Ascending aorta (tissue), 2 donors: ENCODE results near the gene CNPY2. TPM values are rescaled to one million over a fixed set of nuclear protein-coding genes. Genes with fewer than 3 reads are reported as not detected.

Experiments used
- DNase-seq, 2 donors: peaks; one replicate each; pipeline ENCODE4 v3.0.0-alpha.2; 2019; ENCODE audit warnings: low spot score in 2 of 2
- H3K27ac ChIP-seq, 2 donors: fragments of 200-600 bp; sonication (generic); one replicate each; pipeline ENCODE4 v1.5.1; 2016 to 2017; ENCODE audit warnings: mild to moderate bottlenecking in 1 of 2
- H3K27me3 ChIP-seq: fragments of 200-600 bp; sonication (generic); one replicate; pipeline ENCODE4 v1.5.1; 2017
- H3K36me3 ChIP-seq, 2 donors: fragments of 200-600 bp; sonication (generic); one replicate each; pipeline ENCODE4 v1.5.1; 2016
- H3K4me1 ChIP-seq, 2 donors: fragments of 200-600 bp; sonication (generic); one replicate each; pipeline ENCODE4 v1.5.1; 2016 to 2017; ENCODE audit warnings: mild to moderate bottlenecking in 1 of 2
- H3K4me3 ChIP-seq, 2 donors: fragments of 200-600 bp; sonication (generic); one replicate each; pipeline ENCODE4 v1.5.1; 2016 to 2017; ENCODE audit warnings: mild to moderate bottlenecking in 1 of 2
- H3K9me3 ChIP-seq, 2 donors: fragments of 200-600 bp; sonication (generic); one replicate each; pipeline ENCODE4 v1.5.1; 2016
- intact Hi-C: fragments of 100-400 bp; cut with DNase I; formaldehyde crosslinking; loops from one replicate; pipeline ENCODE4 v1.15.1; 2023
- total RNA-seq: library from RNA; depleted of rRNA; stranded (reverse); fragments of >200 nt; gene quantifications from one replicate; pipeline ENCODE4 v1.1.0, GENCODE V29; 2016
- TF ChIP-seq, protein P1 (sequence below), 3 experiments: fragments of 200-600 bp in 2 of 3; fragments of 450-650 bp in 1 of 3; sonication (generic) in 2 of 3; IDR thresholded peaks; one replicate each; pipeline ENCODE4 v1.5.1; 2016 to 2019; ENCODE audit warnings: antibody characterized with exemption in 3 of 3, mild to moderate bottlenecking in 1 of 3, moderate library complexity in 1 of 3

CNPY2 gene
- total RNA-seq: 34.6 TPM

DNA sequence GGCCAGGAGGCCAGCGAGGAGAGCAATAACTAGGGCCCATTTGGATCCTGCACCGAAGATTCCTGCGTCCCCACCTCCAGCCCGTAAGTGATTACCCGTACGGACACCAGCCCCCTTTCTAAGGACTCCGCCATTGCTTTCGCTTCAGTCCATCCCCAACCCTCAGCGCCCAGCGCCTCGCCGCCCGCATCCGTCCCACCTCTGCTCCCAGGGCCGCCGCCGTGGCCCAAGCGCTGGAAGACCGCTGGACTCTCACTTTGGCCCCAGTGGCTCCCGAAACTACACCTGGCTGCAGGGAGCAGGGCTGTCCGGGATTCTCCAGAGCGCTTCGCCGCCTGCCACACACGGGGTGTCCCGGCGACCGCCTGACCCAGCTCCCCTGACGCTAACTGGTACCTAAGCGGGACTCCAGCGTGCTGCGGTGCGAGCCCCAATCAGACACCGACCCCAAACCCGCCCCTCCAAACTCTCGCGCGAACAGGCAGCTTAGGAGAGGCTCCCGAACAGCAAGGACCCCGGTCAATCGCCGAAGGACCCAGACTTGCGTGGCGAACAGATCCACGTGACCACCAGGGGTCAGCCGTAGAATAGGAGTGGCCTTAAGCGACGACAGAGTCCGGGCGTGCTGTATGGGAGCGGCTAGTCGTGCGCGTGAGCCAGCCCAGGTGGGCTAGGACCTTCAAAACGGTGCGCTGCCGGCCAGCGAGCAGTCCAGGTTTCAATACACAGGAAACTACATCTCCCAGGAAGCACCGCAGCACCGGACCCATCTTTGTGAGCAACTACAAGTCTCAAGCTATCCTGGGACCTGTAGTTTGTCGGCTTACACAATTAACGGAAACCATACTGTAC, at the start of gene CNPY2:
TSS of gene CNPY2 (minus strand) at position 367 of the 852 bp plus-strand sequence. CDS start 771 bp downstream, outside the sequence.
- H3K36me3 ChIP-seq: peaks cover 26 to 28% of the 10 kb centered on the region in 2 donors
- no peaks in the 10 kb centered on the region for H3K9me3 ChIP-seq
- no peaks in the 10 kb centered on the region for H3K27me3 ChIP-seq
- H3K4me1 ChIP-seq: peaks cover 7 to 10% of the 10 kb centered on the region in 2 donors
- intact Hi-C loops: loop anchor here (1.0 to 5.0 kb wide), 5 partner anchors 16 to 199 kb away; partner anchors contain the start of genes APOF, CS, PAN2 and RPL41
- peak; percentile 90 to 98 for DNase-seq
- peak within 1 kb of the TSS; percentile 80 to 91 for H3K27ac ChIP-seq
- H3K4me3 ChIP-seq: peak within 1 kb of the TSS; percentile 74 to 79
- TF ChIP-seq, protein P1, sequence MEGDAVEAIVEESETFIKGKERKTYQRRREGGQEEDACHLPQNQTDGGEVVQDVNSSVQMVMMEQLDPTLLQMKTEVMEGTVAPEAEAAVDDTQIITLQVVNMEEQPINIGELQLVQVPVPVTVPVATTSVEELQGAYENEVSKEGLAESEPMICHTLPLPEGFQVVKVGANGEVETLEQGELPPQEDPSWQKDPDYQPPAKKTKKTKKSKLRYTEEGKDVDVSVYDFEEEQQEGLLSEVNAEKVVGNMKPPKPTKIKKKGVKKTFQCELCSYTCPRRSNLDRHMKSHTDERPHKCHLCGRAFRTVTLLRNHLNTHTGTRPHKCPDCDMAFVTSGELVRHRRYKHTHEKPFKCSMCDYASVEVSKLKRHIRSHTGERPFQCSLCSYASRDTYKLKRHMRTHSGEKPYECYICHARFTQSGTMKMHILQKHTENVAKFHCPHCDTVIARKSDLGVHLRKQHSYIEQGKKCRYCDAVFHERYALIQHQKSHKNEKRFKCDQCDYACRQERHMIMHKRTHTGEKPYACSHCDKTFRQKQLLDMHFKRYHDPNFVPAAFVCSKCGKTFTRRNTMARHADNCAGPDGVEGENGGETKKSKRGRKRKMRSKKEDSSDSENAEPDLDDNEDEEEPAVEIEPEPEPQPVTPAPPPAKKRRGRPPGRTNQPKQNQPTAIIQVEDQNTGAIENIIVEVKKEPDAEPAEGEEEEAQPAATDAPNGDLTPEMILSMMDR (IDR thresholded peaks at IDR 0.05): peak in 2 of 3 experiments; percentile 6 to 16

DNA sequence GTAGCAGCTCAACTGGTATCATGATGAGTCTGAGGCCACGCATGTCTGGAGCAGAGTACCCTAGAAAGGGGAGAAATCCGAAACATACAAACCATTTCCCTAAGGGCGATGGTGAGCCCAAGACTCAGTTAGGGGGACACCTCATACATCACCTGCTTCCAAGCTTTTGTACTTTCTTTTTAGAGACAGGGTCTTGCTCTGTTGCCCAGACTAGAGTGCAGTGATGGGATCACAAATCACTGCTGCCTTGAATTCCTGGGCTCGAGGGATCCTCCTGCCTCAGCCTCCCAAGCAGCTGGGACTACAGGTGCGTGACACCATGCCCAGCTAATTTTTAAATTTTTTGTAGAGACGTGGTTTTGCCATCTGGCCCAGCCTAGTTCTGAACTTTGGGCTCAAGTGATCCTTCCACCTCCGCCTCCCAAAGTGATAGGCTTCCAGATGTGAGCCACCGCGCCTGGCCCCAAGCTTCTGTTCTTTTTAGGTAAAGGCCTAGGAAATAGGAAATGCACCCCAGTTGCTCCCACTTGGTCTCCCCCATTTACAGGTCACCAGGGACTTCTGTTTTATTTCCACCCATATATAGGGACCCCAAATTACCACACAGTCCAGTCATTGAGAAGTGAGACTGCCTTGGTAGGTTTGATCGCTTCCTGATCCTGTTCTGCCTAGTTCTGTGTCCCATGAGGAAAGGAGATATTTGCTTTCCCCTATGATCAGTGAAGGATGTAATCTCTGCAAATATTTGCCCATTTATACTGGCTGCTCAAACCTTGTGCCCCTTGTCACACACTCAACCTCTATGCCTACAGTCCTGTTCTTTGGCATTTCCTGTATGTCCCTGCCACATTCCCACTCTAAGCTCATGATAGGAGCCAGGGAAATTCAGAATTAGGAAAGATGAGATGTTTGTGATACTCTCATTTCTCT, 46.6 kb upstream of the CNPY2 start, which contains the start of gene APOF:
TSS of gene APOF (minus strand) at position 728 of the 930 bp plus-strand sequence. CDS start at position 616, 112 bp downstream.
- H3K9me3 ChIP-seq: no peaks in the 10 kb centered on the region
- peaks cover 9 to 13% of the 10 kb centered on the region in 2 donors for H3K4me1 ChIP-seq
- H3K27ac ChIP-seq: no peak within 1 kb of the TSS
- no peak within 1 kb of the TSS for H3K4me3 ChIP-seq
- no peaks in the 10 kb centered on the region for H3K27me3 ChIP-seq
- no peaks in the 10 kb centered on the region for H3K36me3 ChIP-seq
- TF ChIP-seq, protein P1 (IDR thresholded peaks at IDR 0.05): no peak
- no peak for DNase-seq
- intact Hi-C loops: loop anchor here (5.0 kb wide), 2 partner anchors 45 to 285 kb away; partner anchors contain the start of genes ATP5F1B and CNPY2

DNA sequence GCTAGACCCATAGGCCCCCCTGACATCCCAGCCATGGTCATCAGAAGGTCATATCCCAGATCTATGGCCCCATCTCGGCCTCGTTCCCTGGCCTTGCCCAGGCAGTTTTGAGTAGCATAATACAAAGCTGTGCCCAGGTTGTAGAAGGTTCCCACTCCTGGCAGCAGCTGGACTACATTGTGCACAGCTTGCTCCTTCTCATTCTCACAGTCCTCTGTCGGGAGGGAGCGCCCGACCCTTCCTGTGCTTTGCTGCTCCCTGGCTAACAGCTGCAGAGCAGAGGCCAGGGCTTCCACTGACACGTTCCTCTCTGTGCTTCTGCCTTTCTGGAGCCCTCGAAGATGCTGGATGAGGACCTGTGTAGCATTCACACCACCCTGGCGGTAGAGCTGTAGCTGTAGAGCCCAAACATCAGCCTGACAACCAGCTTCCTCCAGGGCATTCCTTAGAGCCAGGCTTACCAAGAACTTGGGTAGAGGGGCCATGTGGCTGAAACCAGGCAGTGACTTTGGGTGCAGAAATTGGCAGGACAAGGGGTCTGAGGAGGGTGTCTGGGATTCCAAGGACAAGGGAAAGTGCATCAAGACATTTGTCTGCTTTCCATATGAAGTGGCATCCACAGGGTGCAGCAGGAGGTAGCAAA, 45.8 kb upstream of the CNPY2 start:
- no peaks in the 10 kb centered on the region for H3K36me3 ChIP-seq
- TF ChIP-seq, protein P1 (IDR thresholded peaks at IDR 0.05): no peak
- no peak overlapping the region for H3K4me3 ChIP-seq
- DNase-seq: no peak
- intact Hi-C loops: loop anchor here (5.0 kb wide), 2 partner anchors 44 to 286 kb away; partner anchors contain the start of genes ATP5F1B and CNPY2
- H3K4me1 ChIP-seq: peaks cover 9 to 13% of the 10 kb centered on the region in 2 donors
- H3K9me3 ChIP-seq: no peaks in the 10 kb centered on the region
- no peaks in the 10 kb centered on the region for H3K27me3 ChIP-seq
- no peak overlapping the region for H3K27ac ChIP-seq

DNA sequence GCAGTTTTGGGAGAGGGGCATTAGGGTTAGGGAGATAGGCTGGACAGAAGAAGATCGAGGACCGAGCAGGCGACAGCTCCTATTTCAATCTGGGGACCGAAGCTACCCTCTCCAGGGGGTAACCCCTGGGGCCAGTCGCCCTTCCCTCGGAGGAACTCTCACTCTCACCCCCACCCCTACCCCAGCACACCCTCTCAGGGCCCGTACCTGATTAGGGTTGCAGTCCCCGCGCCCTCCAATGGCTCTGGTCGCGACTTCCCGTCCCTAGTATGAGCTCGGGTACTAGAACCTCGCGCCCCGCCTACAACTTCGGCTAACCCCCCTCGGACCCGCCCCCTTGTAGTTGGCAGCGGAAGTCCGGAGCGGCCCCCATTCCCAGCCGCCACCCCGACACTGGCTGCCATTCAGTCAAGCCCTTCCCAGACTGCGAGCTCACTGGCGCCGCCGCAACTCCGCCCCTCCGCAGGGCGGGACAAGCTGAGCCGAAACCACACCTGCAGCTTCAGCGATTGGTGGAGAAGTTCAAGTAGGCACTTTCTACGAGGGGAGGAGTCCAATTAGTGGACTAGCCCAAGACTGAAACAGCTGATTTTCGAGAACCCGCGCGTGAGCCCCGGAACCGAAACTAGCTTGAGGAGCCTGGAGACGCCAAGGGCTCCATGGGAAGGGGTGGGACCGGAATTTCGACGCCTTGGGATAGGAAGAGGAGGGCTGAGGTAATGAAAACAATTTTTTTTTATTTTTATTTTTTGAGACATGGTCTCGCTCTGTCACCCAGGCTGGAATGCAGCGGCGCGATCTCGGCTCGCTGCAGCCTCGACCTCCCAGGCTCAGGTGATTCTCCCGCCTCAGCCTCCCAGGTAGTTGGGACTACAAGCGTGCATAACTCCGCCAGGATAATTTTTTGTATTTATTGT, 44.3 kb upstream of the CNPY2 start, which contains the start of gene STAT2:
TSS of gene STAT2 (minus strand) at position 257 of the 917 bp plus-strand sequence. CDS start 3,536 bp downstream, outside the sequence.
- H3K27ac ChIP-seq: peak within 1 kb of the TSS; percentile 89 to 95
- DNase-seq: peak; percentile 99 to 100
- TF ChIP-seq, protein P1 (IDR thresholded peaks at IDR 0.05): no peak
- H3K9me3 ChIP-seq: no peaks in the 10 kb centered on the region
- peak within 1 kb of the TSS; percentile 74 to 96 for H3K4me3 ChIP-seq
- intact Hi-C loops: loop anchor here (1.0 to 5.0 kb wide), 5 partner anchors 26 to 287 kb away; partner anchors contain the start of genes ATP5F1B, CNPY2 and TIMELESS
- H3K36me3 ChIP-seq: peaks cover 13 to 14% of the 10 kb centered on the region in 2 donors
- peaks cover 9 to 13% of the 10 kb centered on the region in 2 donors for H3K4me1 ChIP-seq
- H3K27me3 ChIP-seq: no peaks in the 10 kb centered on the region
